T-helper 22 cell (primary cell): Measurements from ENCODE around the gene SEMA3G.

Source experiments
- DNase-seq: peaks from one replicate; pipeline ENCODE4 v3.0.0-alpha.2; 2020; ENCODE audit warnings: low read depth

The SEMA3G gene

GRCh38 chr3:52438579-52439425 is 6.1 kb downstream of the SEMA3G start:
- DNase-seq = no peak

DNA sequence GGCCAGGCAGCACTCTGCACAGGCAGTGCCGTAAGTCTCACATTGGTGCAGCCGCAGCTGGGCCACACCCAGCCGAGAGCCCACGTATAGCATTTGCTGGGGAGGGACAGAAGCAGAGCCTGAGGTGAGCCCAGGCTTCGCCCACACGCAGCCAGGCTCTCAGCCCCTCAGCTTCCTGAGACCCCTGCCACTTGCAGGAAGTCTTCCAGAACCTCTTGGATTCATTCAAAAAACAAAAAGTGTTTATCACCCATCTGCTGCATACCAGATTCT is 6.9 kb downstream of the SEMA3G start:
- DNase-seq = no peak

DNA sequence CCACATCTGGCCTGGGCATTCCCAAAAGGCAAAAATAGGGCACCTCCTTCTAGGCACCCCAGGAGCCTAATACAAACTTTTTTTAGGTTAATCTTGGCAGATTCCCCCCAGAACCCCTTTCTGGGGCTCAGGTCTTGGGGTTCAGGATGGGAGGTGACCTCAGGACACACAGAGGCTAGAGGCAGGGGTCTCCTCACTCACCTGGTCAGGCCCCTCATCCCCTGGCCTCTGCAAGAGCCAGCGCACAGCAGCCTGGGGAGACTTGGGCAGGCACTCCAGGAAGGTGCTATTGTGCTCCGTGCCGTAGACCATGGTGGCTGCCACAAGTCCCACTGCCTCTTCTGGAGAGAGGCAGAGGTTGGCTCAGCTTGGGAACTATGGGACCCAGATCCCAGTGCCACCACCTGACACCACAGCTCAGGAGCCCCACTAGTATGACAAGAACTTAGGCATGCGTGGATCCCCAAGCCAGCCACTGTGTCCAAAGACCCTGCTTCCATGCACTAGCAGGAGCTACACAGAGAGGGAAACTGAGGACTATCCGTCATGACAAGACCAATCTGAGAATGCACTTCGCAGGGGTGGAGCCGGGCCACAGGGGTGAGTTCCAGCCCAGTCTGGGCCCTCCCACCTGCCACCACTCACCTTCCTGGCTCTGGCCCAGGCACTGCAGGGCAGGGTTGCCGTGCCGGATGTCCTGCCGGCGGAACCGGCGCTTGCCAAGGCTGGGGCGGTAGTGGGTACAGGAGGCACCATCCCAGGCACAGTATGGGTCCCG is 7.4 kb downstream of the SEMA3G start:
- no peak for DNase-seq

DNA sequence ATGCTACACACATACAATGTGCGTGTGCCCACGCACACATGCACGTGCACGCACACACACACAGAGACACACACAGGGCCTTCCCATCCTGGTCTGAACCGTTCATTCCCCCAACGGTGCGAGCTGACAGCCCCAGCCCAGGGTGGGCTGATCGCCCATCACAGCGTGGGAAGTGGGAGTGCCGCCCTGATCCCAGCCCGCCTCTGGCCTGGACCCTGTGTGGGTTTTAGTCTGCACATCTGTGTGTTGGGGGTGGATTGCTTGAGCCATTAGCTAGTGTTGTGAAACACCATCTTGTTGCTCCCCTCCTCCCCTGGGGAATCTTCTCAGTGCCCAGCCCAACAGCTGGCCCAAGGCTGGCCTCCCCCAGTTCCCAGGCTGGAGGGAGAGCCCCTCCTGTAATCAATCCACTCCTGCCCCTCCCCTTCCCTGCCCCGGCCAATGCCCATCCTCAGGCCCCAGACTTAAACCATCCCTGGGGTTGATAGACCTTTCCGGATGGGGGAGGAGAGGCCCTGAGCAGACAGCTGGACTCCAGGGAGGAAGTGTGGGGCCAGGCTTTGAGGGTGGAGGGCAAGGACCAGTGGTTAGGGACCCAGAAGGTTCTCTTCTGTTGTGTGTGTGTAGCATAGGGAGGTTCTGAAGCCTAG is 8.3 kb downstream of the SEMA3G start:
- DNase-seq = no peak

DNA sequence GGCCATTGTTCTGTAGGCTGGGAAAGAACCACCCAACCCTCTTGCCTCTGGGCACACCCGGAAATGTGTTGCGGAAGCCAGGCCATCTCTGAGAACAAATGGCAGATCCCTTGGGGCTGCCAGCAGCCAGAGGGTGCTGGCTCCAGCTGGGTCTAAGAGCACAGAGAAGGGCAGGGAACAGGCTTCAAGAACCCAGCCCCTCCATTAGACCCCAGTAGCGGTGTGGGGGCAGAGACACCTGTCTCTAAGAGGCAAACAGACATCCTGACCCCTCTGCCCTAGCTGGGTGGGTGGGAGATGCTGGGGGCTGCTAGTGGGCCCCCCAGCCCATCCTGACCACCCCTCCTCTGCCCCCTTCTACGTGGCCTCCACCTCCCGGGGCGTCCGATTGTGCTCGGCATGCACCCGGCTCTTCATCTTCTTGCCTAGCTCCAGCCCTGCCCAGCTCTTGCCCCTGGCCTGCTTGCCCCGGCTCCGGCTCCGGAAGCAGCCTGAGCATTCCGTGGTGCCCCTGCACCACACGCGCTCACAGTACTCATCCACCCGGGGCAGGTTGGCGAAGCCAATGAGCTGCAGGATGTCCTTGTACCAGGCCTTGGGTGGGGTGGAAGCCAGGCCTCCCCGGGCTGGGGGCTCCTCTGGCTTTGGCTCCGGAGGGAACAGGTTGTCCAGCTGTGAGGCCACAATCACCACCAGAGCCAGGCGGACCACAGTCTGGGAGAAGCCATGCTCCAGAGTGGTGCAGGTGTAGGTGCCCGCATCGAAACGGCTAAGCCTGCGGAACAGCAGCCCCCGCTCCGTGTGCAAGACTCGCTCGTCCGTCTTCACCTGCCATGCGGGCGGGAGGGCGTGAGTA is 9.4 kb downstream of the SEMA3G start:
- DNase-seq = no peak

GRCh38 chr3:52434491-52435115 is 10.3 kb downstream of the SEMA3G start:
- DNase-seq = no peak

- DNase-seq = no peak
Observed at GRCh38 chr3:52433996-52434479, 10.9 kb downstream of the SEMA3G start.

- DNase-seq = no peak
Observed at GRCh38 chr3:52433328-52433995, 11.4 kb downstream of the SEMA3G start.

DNA sequence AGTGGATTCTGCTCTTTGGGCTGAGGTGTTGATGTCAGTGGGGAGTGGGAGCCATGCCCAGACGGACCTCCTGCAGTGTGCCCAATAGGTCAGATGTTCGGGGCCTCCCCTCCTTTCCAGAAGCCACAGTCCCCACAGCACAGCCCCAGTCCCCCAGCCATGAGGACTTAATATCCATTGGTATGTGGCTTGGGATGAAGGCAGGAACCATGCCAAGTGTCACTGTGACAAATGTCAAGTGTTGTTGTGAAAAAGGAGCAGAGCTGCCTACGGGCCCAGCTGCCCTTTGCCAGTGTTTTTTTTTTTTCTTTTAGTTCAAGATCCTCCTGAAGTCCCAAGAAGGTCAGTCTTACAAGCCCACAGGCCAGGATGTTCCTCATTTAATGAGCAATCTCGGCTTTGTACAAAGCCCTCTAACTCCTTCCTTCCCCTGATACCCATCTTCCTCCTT is 12.2 kb downstream of the SEMA3G start:
- no peak for DNase-seq

- DNase-seq = no peak
Observed at GRCh38 chr3:52432225-52432624, 12.7 kb downstream of the SEMA3G start.

DNA sequence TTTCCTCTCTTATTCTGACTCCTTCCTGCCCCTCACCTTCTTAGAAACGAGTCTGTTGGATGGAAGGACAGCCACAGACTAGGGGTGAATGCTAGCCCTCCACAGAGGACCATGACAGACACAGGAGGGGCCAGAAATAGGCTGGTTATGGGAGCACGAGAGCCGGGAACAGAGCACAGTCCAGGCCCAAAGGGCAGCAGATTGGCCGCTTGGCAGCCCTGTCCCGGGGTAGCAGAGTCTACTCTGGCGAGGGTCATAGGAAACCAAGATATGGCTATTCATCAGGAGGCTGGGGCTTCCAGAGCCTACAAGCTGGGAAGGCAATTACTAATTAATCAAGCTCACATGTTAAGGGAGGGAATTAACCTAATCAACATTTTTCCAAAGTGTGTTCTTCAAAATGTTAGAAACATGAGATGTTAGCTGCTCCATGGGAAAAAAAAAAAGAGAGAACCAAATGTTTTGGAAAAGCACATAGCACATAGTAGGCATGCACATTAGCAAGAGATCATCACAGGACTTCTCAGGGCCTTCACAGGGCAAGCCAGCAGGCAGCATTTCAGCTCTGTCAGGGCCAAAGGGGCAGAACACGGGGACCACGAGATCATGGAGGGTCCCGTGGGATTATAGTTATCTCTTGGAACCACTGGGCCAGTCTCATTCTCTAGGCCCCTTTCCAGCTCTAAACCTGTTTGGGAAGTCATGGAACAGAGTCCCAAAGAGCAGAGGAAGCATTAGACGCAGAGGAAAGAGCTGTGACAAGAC is 13.3 kb downstream of the SEMA3G start:
- no peak for DNase-seq

GRCh38 chr3:52430416-52430810 is 14.5 kb downstream of the SEMA3G start:
- DNase-seq = no peak

DNA sequence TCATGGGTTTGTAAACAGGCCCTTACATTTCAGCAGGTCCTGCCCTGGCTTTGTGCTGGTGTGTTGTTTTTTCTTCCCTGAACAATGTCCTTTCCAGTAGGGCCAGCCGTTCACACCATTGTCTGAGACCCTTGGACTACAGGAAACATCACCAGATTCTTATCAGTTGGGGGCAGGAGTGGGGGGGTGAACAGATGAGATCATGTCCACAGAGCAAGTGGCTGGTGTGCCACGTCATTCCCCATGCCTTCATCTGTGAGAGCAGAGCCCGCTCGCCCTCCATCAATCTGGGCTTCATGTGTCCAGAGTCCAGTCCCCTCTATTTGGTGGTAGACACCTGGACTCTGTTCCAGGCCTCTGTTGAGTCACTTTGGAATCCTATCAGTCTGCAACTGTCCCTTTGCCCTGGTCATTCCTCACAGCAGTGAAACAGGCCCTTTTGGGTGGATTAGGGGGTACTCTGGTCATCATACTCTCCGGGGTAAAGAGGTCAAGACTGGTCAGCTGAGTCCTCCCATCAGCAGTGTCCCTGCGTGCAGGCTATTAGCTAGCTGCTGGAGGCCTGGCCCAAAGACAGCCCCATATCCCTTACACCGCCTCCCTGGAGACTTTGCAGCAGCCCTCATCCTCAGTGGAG is 15.0 kb downstream of the SEMA3G start:
- DNase-seq = no peak

DNA sequence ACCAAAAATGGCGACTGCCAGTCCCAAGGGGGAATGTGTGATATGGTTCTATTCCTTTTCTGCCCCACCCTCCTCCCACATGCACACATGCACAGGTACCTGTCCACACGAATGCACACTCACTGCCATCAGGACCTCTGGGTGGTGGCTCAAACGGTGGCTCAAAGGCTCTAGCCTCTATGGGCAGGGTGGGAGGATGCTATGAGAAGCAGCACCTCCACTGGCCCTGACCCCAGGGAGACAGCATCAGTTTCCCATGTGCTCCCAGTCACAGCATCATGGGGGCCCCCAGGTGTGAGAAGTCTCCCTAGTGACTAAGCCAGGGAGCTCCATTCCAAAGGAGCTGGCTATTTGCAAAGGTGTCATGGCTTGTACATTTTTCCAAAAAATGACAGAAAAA is 15.9 kb downstream of the SEMA3G start:
- DNase-seq = no peak

DNA sequence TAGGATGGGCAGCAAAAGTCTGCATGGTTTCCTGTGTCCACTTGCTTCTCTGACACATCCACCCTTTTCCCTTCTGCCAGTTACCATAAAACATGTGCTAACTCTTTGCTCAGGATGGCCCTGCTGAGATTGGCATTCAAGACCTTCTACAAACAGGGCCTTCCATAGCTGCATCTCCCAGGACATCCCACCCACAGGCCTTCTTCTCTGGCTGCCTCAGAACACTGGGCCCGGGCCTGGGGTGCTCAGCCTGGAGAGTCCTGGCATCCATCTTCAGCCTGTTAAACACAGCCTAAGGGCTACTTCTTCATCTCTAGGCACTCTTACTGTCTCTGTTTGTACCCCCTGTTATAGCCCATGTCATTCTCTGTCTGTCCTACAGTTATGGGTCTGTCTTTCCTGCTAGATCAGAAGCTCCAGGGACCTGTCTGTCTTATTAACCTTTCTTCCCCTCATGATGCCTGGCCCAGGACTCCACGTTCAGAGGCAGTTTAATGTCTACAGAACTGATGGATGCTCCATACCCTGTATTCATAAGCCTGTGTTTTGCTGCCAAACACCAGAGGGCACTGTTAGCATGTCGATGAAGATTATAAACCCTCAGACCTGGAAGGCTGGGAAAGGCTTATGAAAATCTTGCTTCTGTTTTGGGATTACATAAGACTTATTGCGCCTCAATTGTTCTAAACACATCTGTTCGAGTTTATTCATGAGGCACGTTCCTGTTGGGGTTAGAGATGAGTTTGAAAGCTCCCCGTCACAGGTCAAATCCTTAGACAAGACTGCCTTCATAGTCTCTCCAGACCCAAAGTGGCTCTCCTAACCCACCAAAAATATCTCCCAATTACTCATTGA is 16.5 kb downstream of the SEMA3G start:
- DNase-seq = no peak

GRCh38 chr3:52423173-52423572 is 21.7 kb downstream of the SEMA3G start:
- no peak for DNase-seq

- DNase-seq = no peak
Observed at GRCh38 chr3:52422669-52423068, 22.2 kb downstream of the SEMA3G start.

DNA sequence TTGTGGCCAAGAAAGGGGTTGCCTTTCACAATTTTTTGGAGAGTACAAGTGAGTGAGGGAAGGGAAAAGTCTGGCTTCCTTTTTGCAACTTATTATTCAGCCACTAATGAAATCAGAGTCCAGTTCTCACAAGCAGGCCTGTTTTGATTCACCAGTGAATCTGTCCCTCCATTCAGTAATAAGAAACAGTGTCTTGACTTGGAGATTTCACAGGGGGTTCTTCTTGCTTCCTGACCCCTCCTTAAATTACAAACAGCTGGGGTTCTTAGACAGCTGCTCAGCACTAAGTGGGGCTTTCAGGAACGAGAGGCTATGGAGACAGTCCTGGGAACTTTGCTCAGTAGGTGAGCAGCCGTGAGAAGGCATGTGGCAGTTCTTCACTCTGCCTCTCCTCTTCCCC is 24.5 kb downstream of the SEMA3G start:
- DNase-seq = no peak

DNA sequence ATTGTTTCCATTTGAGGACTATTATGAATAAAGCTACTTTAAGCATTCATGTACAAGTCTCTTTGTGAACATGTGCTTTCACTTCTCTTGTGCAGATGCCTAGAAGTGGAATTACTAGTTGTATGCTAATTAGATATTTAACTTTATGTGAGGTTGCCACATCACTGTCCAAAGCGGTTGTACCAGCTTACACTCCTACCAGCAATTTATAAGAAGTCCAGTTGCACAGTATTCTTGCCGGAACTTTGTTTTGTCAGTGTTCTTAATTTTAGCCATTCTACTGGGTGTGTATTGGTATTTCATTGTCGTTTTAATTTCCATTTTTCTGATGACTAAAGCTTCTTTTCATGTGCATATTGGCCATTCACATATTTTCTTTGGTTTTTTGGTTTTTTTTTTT is 29.1 kb downstream of the SEMA3G start:
- DNase-seq = no peak
